Measurements from ENCODE around the gene TINAG.

The TINAG gene

GRCh38 chr6:54284161-54284860 is 23.9 kb upstream of the TINAG start:
- no peaks in the 10 kb centered on the region for H3K27me3 ChIP-seq (ENCODE audit: control insufficient read depth in 5 of 5, insufficient read depth in 4 of 5, low read length in 5 of 5)
- no peak overlapping the region for H3K27ac ChIP-seq (ENCODE audit: low read depth, low read length)
- H3K9ac ChIP-seq (ENCODE audit: low read length in 5 of 5), result no peak overlapping the region
- H3K9me3 ChIP-seq (ENCODE audit: control insufficient read depth in 5 of 5, low read length in 5 of 5), result no peaks in the 10 kb centered on the region
- peaks cover 0 to 4% (median 0%) of the 10 kb centered on the region in 5 donors for H3K4me1 ChIP-seq (ENCODE audit: control insufficient read depth in 5 of 5, insufficient read depth in 5 of 5, low read length in 5 of 5)
- H3K36me3 ChIP-seq (ENCODE audit: control insufficient read depth in 5 of 5, insufficient read depth in 5 of 5, low read length in 5 of 5), result no peaks in the 10 kb centered on the region
- H3K4me3 ChIP-seq (ENCODE audit: low read depth in 1 of 5, low read length in 5 of 5), result no peak overlapping the region

GRCh38 chr6:54285595-54285994 is 22.6 kb upstream of the TINAG start:
- no peak overlapping the region for H3K9ac ChIP-seq (ENCODE audit: low read length in 5 of 5)
- H3K27ac ChIP-seq (ENCODE audit: low read depth, low read length), result no peak overlapping the region
- no peak overlapping the region for H3K4me3 ChIP-seq (ENCODE audit: low read depth in 1 of 5, low read length in 5 of 5)
- H3K4me1 ChIP-seq (ENCODE audit: control insufficient read depth in 5 of 5, insufficient read depth in 5 of 5, low read length in 5 of 5), result peaks cover 0 to 4% (median 0%) of the 10 kb centered on the region in 5 donors
- no peaks in the 10 kb centered on the region for H3K9me3 ChIP-seq (ENCODE audit: control insufficient read depth in 5 of 5, low read length in 5 of 5)
- H3K27me3 ChIP-seq (ENCODE audit: control insufficient read depth in 5 of 5, insufficient read depth in 4 of 5, low read length in 5 of 5), result no peaks in the 10 kb centered on the region
- no peaks in the 10 kb centered on the region for H3K36me3 ChIP-seq (ENCODE audit: control insufficient read depth in 5 of 5, insufficient read depth in 5 of 5, low read length in 5 of 5)

- no peak overlapping the region for H3K27ac ChIP-seq (ENCODE audit: low read depth, low read length)
- H3K27me3 ChIP-seq (ENCODE audit: control insufficient read depth in 5 of 5, insufficient read depth in 4 of 5, low read length in 5 of 5), result no peaks in the 10 kb centered on the region
- no peak overlapping the region for H3K9ac ChIP-seq (ENCODE audit: low read length in 5 of 5)
- no peak overlapping the region for H3K4me3 ChIP-seq (ENCODE audit: low read depth in 1 of 5, low read length in 5 of 5)
- no peaks in the 10 kb centered on the region for H3K9me3 ChIP-seq (ENCODE audit: control insufficient read depth in 5 of 5, low read length in 5 of 5)
- no peaks in the 10 kb centered on the region for H3K36me3 ChIP-seq (ENCODE audit: control insufficient read depth in 5 of 5, insufficient read depth in 5 of 5, low read length in 5 of 5)
- H3K4me1 ChIP-seq (ENCODE audit: control insufficient read depth in 5 of 5, insufficient read depth in 5 of 5, low read length in 5 of 5), result peaks cover 0 to 4% (median 0%) of the 10 kb centered on the region in 5 donors
Observed at GRCh38 chr6:54286141-54286540, 22.1 kb upstream of the TINAG start.

- H3K9me3 ChIP-seq (ENCODE audit: control insufficient read depth in 5 of 5, low read length in 5 of 5), result no peaks in the 10 kb centered on the region
- peaks cover 0 to 4% (median 0%) of the 10 kb centered on the region in 5 donors for H3K4me1 ChIP-seq (ENCODE audit: control insufficient read depth in 5 of 5, insufficient read depth in 5 of 5, low read length in 5 of 5)
- no peak overlapping the region for H3K4me3 ChIP-seq (ENCODE audit: low read depth in 1 of 5, low read length in 5 of 5)
- no peak overlapping the region for H3K9ac ChIP-seq (ENCODE audit: low read length in 5 of 5)
- no peaks in the 10 kb centered on the region for H3K27me3 ChIP-seq (ENCODE audit: control insufficient read depth in 5 of 5, insufficient read depth in 4 of 5, low read length in 5 of 5)
- no peaks in the 10 kb centered on the region for H3K36me3 ChIP-seq (ENCODE audit: control insufficient read depth in 5 of 5, insufficient read depth in 5 of 5, low read length in 5 of 5)
- no peak overlapping the region for H3K27ac ChIP-seq (ENCODE audit: low read depth, low read length)
Observed at GRCh38 chr6:54288474-54288873, 19.8 kb upstream of the TINAG start.

- Histone ChIP-seq H3K9me3 (ENCODE audit: control insufficient read depth in 5 of 5, low read length in 5 of 5) (no peaks in the 10 kb centered on the region), H3K9ac (ENCODE audit: low read length in 5 of 5) (no peak overlapping the region), H3K36me3 (ENCODE audit: control insufficient read depth in 5 of 5, insufficient read depth in 5 of 5, low read length in 5 of 5) (no peaks in the 10 kb centered on the region), H3K27ac (ENCODE audit: low read depth, low read length) (no peak overlapping the region), H3K4me1 (ENCODE audit: control insufficient read depth in 5 of 5, insufficient read depth in 5 of 5, low read length in 5 of 5) (peaks cover 0 to 4% (median 0%) of the 10 kb centered on the region in 5 donors), H3K4me3 (ENCODE audit: low read depth in 1 of 5, low read length in 5 of 5) (no peak overlapping the region), H3K27me3 (ENCODE audit: control insufficient read depth in 5 of 5, insufficient read depth in 4 of 5, low read length in 5 of 5) (no peaks in the 10 kb centered on the region)
Observed at GRCh38 chr6:54289426-54289825, 18.8 kb upstream of the TINAG start.

- Histone ChIP-seq H3K4me3 (ENCODE audit: low read depth in 1 of 5, low read length in 5 of 5) (no peak overlapping the region), H3K4me1 (ENCODE audit: control insufficient read depth in 5 of 5, insufficient read depth in 5 of 5, low read length in 5 of 5) (peaks cover 0 to 1% (median 0%) of the 10 kb centered on the region in 5 donors), H3K9me3 (ENCODE audit: control insufficient read depth in 5 of 5, low read length in 5 of 5) (peaks cover 0 to 4% (median 0%) of the 10 kb centered on the region in 5 donors), H3K9ac (ENCODE audit: low read length in 5 of 5) (no peak overlapping the region), H3K27ac (ENCODE audit: low read depth, low read length) (no peak overlapping the region), H3K27me3 (ENCODE audit: control insufficient read depth in 5 of 5, insufficient read depth in 4 of 5, low read length in 5 of 5) (no peaks in the 10 kb centered on the region), H3K36me3 (ENCODE audit: control insufficient read depth in 5 of 5, insufficient read depth in 5 of 5, low read length in 5 of 5) (no peaks in the 10 kb centered on the region)
Observed at GRCh38 chr6:54291146-54291545, 17.1 kb upstream of the TINAG start.

GRCh38 chr6:54291738-54292137 is 16.5 kb upstream of the TINAG start:
- Histone ChIP-seq H3K27ac (ENCODE audit: low read depth, low read length) (no peak overlapping the region), H3K4me3 (ENCODE audit: low read depth in 1 of 5, low read length in 5 of 5) (no peak overlapping the region), H3K9me3 (ENCODE audit: control insufficient read depth in 5 of 5, low read length in 5 of 5) (peaks cover 0 to 4% (median 0%) of the 10 kb centered on the region in 5 donors), H3K36me3 (ENCODE audit: control insufficient read depth in 5 of 5, insufficient read depth in 5 of 5, low read length in 5 of 5) (no peaks in the 10 kb centered on the region), H3K9ac (ENCODE audit: low read length in 5 of 5) (no peak overlapping the region), H3K4me1 (ENCODE audit: control insufficient read depth in 5 of 5, insufficient read depth in 5 of 5, low read length in 5 of 5) (no peaks in the 10 kb centered on the region), H3K27me3 (ENCODE audit: control insufficient read depth in 5 of 5, insufficient read depth in 4 of 5, low read length in 5 of 5) (no peaks in the 10 kb centered on the region)

- Histone ChIP-seq H3K27me3 (ENCODE audit: control insufficient read depth in 5 of 5, insufficient read depth in 4 of 5, low read length in 5 of 5) (no peaks in the 10 kb centered on the region), H3K9me3 (ENCODE audit: control insufficient read depth in 5 of 5, low read length in 5 of 5) (peaks cover 0 to 4% (median 0%) of the 10 kb centered on the region in 5 donors), H3K27ac (ENCODE audit: low read depth, low read length) (no peak overlapping the region), H3K4me1 (ENCODE audit: control insufficient read depth in 5 of 5, insufficient read depth in 5 of 5, low read length in 5 of 5) (no peaks in the 10 kb centered on the region), H3K4me3 (ENCODE audit: low read depth in 1 of 5, low read length in 5 of 5) (no peak overlapping the region), H3K36me3 (ENCODE audit: control insufficient read depth in 5 of 5, insufficient read depth in 5 of 5, low read length in 5 of 5) (no peaks in the 10 kb centered on the region), H3K9ac (ENCODE audit: low read length in 5 of 5) (no peak overlapping the region)
Observed at GRCh38 chr6:54294965-54295532, 13.2 kb upstream of the TINAG start.

- Histone ChIP-seq H3K4me1 (ENCODE audit: control insufficient read depth in 5 of 5, insufficient read depth in 5 of 5, low read length in 5 of 5) (no peaks in the 10 kb centered on the region), H3K27ac (ENCODE audit: low read depth, low read length) (no peak overlapping the region), H3K36me3 (ENCODE audit: control insufficient read depth in 5 of 5, insufficient read depth in 5 of 5, low read length in 5 of 5) (no peaks in the 10 kb centered on the region), H3K9ac (ENCODE audit: low read length in 5 of 5) (no peak overlapping the region), H3K4me3 (ENCODE audit: low read depth in 1 of 5, low read length in 5 of 5) (no peak overlapping the region), H3K9me3 (ENCODE audit: control insufficient read depth in 5 of 5, low read length in 5 of 5) (peaks cover 0 to 4% (median 0%) of the 10 kb centered on the region in 5 donors), H3K27me3 (ENCODE audit: control insufficient read depth in 5 of 5, insufficient read depth in 4 of 5, low read length in 5 of 5) (no peaks in the 10 kb centered on the region)
Observed at GRCh38 chr6:54299542-54300269, 8.5 kb upstream of the TINAG start.

GRCh38 chr6:54301770-54302169 is 6.5 kb upstream of the TINAG start:
- no peaks in the 10 kb centered on the region for H3K9me3 ChIP-seq (ENCODE audit: control insufficient read depth in 5 of 5, low read length in 5 of 5)
- no peaks in the 10 kb centered on the region for H3K4me1 ChIP-seq (ENCODE audit: control insufficient read depth in 5 of 5, insufficient read depth in 5 of 5, low read length in 5 of 5)
- H3K9ac ChIP-seq (ENCODE audit: low read length in 5 of 5), result no peak overlapping the region
- no peaks in the 10 kb centered on the region for H3K27me3 ChIP-seq (ENCODE audit: control insufficient read depth in 5 of 5, insufficient read depth in 4 of 5, low read length in 5 of 5)
- no peaks in the 10 kb centered on the region for H3K36me3 ChIP-seq (ENCODE audit: control insufficient read depth in 5 of 5, insufficient read depth in 5 of 5, low read length in 5 of 5)
- no peak overlapping the region for H3K4me3 ChIP-seq (ENCODE audit: low read depth in 1 of 5, low read length in 5 of 5)
- no peak overlapping the region for H3K27ac ChIP-seq (ENCODE audit: low read depth, low read length)
